ENCODE data around the gene FOXJ3.

Gene FOXJ3

DNA sequence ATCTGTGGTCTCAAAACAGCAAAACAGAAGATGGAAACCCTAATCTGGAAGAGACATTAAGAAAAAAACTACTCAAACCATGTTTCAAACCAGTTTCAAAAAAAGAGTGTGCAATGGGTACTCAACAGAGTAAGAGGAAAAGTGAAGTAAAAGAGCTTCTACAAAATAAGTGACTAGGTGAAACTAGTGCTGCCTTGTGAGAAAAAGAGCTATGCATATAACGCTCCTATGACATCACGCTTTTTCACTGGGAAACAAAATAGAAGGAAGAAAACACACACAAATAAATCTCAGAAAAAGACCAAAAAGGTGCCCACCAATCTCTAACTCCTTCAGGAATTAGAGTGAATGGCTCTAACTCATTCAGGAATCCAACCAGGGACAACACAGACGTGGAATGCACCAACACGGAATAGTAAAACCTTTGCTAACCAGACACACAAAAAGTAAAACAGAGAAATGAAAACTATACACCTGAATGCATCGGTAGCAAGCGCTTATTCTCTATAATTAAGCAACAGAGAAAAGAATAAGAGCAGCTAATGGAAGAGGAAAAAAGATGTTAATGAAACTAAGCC is 1.3 kb downstream of the FOXJ3 start:
- DNase-seq: no peak

- DNase-seq: no peak
Observed at GRCh38 chr1:42332877-42333276, 2.2 kb downstream of the FOXJ3 start.

DNA sequence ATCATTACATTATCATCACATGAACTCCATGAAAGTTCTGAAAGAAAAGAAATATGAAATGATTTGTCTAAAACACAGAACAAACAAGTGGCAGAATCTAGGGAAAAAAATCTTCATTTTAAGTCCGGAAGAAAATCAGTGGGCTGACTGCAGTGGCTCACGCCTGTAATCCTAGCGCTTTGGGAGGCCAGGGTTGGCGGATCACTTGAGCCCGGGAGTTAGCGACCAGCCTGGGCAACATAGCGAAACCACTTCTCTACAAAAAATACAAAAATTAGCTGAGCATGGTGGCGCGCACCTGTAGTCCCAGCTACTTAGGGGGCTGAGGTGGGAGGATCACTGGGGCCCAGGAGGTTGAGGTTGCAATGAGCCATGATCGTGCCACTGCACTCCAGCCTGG is 4.8 kb downstream of the FOXJ3 start:
- DNase-seq: no peak

DNA sequence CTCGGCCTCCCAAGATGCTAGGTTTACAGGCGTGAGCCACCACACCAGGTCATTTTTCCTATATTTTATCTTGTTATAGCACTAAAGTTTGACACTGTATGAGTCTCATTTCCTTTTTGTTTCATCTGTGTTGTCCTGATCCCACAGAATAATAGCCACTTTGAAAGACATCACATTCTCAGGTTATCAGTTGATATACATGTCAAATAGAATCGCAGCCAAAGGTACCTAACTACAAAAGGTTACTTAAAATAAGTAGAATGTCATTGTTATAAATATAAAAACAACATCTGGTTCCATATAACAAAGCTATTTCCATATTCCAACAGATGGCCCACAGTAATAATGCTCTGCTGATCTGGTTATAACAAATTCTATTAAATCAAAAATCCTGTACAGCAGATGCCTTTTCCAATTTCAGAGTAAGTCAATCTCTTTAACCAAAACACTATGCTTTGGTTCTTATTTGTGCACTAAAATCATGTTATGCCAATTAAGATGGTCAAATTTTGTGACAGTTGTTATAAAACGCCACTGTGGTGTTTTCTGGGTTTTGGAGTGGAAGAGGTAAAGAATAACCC is 6.0 kb downstream of the FOXJ3 start:
- DNase-seq: no peak

- no peak for DNase-seq
Observed at GRCh38 chr1:42328047-42328625, 6.9 kb downstream of the FOXJ3 start.

GRCh38 chr1:42325014-42325402 is 10.0 kb downstream of the FOXJ3 start:
- no peak for DNase-seq

- DNase-seq: no peak
Observed at GRCh38 chr1:42324398-42325013, 10.5 kb downstream of the FOXJ3 start.

- DNase-seq: no peak
Observed at GRCh38 chr1:42323551-42323950, 11.5 kb downstream of the FOXJ3 start.

GRCh38 chr1:42322577-42322976 is 12.5 kb downstream of the FOXJ3 start:
- no peak for DNase-seq

DNA sequence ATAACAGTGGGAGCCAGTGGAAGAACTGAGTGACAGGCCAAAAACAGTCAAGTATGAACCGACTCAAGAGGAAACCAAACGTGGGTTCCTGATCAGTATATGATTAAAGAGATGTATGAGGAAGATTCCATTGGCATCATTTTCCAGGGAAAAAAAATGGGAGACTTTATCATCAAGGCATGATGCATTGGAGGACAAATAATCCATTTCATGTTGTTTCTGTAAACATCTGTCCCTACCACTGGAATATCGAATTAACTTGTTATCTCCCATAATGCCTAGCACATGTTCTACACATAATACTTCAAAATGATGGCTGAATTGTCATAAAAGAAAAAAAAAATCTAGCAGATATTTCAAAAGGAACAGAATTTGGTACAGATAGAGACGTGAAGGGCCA is 13.3 kb downstream of the FOXJ3 start:
- no peak for DNase-seq

GRCh38 chr1:42320708-42321107 is 14.3 kb downstream of the FOXJ3 start:
- no peak for DNase-seq

- DNase-seq: no peak
Observed at GRCh38 chr1:42319871-42320484, 15.1 kb downstream of the FOXJ3 start.

GRCh38 chr1:42319128-42319851 is 15.7 kb downstream of the FOXJ3 start:
- no peak for DNase-seq

DNA sequence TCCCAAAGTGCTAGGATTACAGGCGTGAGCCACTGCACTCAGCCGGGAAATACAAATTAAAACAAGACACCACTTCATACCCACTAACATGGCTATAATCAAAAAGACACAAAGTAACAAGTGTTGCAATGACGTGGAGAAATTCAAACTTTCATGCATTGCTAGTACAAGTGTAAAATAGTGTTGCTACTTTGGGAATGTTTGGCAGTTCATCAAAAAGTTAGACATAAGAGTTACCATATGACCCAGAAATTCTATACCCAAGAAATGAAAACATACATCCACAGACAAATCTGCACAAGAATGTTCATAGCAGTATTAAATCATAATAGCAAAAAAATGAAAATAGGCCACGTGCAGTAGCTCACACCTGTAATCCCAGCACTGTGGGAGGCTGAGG is 16.4 kb downstream of the FOXJ3 start:
- DNase-seq: no peak

DNA sequence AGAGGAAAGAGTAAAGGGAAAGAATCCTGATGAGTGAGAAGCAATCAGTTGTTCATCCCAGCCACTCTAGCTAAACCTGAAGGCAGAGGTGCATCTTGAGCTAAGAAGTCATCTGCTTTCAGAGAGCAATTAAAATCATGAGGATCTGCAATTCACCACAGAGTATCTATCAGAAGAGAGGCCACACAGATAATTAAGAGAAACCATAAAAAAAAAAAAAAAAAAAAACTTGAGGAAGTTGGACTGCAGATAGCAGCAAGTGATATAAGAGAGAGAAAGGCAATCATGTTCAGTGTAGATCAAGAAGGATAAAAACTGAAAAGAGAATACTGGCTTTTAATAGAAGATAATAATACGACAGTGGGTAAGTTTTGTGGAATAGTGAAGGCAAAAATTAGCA is 17.7 kb downstream of the FOXJ3 start:
- DNase-seq: no peak

DNA sequence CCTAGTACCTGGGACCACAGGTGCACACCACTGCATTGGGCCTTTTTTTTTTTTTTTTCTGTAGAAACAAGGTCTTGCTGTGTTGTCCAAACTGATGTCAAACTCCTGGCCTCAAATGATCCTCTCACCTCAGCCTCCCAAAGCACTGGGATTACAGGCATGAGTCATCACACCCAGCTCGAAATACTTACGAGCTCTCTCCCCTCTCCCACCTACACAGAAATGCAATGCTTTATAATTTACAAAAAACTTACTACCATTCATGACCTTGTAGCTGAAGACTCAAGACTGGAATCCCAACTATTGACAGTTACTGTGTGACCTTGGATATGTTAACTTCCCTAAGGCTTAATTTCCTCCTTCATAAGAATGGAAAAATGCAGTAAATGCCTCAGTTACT is 18.7 kb downstream of the FOXJ3 start:
- no peak for DNase-seq

- DNase-seq: no peak
Observed at GRCh38 chr1:42315500-42315899, 19.5 kb downstream of the FOXJ3 start.

GRCh38 chr1:42313970-42314369 is 21.1 kb downstream of the FOXJ3 start:
- DNase-seq: no peak

- DNase-seq: no peak
Observed at GRCh38 chr1:42312576-42313212, 22.3 kb downstream of the FOXJ3 start.

DNA sequence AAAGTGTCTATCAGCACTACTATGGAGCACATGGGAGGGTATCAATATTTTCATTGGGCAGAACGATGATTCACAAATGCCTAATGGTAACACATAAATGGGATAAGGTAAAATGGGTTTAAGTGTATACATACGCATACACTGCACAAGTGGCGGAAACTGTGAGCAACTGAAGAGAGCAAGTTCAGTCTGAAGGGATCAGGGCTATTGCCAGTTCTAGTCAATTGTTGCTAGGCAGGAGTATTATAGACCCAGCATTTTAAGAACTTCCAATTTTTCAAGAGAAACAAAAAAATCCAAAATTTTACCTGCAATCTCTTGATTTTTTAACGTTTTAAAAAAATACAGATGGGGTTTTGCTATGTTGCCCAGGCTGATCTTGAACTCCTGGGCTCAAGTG is 23.1 kb downstream of the FOXJ3 start:
- DNase-seq: no peak

- DNase-seq: no peak
Observed at GRCh38 chr1:42311138-42311537, 23.9 kb downstream of the FOXJ3 start.

GRCh38 chr1:42306977-42307376 is 28.1 kb downstream of the FOXJ3 start:
- no peak for DNase-seq

DNA sequence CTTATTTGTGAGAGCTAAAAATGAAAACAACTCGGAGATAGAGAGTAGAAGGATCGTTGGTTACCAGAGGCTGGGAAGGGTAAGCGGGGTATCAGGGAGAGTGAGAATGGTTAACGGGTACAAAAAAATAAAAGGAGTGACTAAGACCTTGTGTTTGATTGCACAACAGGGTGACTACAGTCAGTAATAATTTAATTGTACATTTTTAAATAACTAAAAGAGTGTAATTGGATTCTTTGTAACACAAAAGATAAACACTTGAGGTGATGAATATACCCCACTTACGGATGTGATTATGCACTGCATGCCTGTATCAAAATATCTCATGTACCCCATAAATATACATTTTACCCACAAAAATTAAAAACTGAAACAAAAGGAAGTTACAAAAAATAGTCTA is 29.4 kb downstream of the FOXJ3 start:
- DNase-seq: no peak
